Measurements from ENCODE around the gene GRIP2.

Gene GRIP2

DNA sequence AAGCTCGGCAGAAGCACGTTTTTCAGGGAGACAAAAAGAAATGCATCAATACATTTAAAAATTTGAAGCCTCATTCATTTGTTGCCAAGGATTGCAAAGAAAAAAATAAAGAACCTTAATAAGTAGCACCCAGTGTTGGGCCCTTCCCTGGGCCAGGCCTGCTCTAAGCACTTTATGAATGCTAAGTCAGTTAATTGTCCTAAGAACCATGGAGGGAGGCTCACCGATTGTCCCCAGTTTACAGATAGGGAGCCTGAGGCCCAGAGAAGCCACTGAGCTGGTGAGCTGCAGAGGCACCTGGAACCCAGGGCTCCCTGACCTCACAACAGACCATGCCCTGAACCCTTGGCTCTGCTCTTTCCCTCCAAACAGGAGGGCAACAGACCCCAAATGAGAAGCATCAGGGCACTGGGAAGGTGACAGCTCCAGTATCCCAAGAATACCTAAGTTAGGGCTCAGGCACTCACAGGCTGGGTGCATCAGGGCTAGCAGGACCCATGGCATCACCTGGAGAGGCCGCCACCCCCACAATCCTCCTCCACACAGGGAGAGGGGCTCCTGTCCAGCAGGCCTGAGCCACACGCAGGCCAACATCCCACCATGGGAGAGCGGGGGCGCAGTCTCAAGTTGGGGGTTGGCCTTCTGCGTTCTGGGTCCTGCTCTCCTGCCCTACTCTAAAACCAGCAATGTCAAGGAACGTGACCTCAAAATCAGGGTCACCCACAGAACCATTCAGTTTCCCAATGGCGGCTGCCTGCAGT, 3.9 kb downstream of the GRIP2 start:
- Histone ChIP-seq H3K4me1 (ENCODE audit: control insufficient read depth in 1 of 2, insufficient read depth in 2 of 2, low read length in 2 of 2) (no peaks in the 10 kb centered on the region), H2AFZ (ENCODE audit: insufficient read depth, low read length, poor library complexity) (no peak overlapping the region), H3K14ac (ENCODE audit: low read length) (no peak overlapping the region), H3K4me3 (ENCODE audit: low read depth, low read length) (no peak overlapping the region), H3K18ac (ENCODE audit: low read length) (no peak overlapping the region), H2BK5ac (ENCODE audit: low read depth, low read length, poor library complexity) (no peak overlapping the region), H3K9ac (ENCODE audit: low read length) (no peak overlapping the region), H3K27me3 (ENCODE audit: insufficient read depth, low read length) (no peaks in the 10 kb centered on the region), H4K91ac (ENCODE audit: low read depth, low read length) (no peak overlapping the region), H3K79me2 (ENCODE audit: control insufficient read depth, insufficient read depth, low read length, poor library complexity) (no peaks in the 10 kb centered on the region), H2BK120ac (ENCODE audit: insufficient read depth, low read length, poor library complexity) (no peak overlapping the region), H3K9me3 (ENCODE audit: insufficient read depth, low read depth, low read length) (no peaks in the 10 kb centered on the region), H4K8ac (ENCODE audit: low read depth, low read length) (no peak overlapping the region), H3K4me2 (ENCODE audit: low read length) (no peak overlapping the region), H3K23ac (ENCODE audit: low read length) (no peak overlapping the region), H3K36me3 (ENCODE audit: control insufficient read depth in 1 of 2, insufficient read depth in 2 of 2, low read length in 2 of 2) (no peaks in the 10 kb centered on the region), H2BK12ac (ENCODE audit: low read length) (no peak overlapping the region), H3K27ac (ENCODE audit: low read depth, low read length) (no peak overlapping the region), H3K79me1 (ENCODE audit: low read length) (no peaks in the 10 kb centered on the region), H4K12ac (ENCODE audit: low read depth, low read length) (no peak overlapping the region), H3K4ac (ENCODE audit: low read depth, low read length) (no peak overlapping the region), H2AK5ac (ENCODE audit: low read length) (no peak overlapping the region)
- WGBS (ENCODE audit: extremely low coverage, insufficient coverage, insufficient read length), result no CpG with 5 or more reads among the region's 10 CpGs
- DNase-seq, result no peak

DNA sequence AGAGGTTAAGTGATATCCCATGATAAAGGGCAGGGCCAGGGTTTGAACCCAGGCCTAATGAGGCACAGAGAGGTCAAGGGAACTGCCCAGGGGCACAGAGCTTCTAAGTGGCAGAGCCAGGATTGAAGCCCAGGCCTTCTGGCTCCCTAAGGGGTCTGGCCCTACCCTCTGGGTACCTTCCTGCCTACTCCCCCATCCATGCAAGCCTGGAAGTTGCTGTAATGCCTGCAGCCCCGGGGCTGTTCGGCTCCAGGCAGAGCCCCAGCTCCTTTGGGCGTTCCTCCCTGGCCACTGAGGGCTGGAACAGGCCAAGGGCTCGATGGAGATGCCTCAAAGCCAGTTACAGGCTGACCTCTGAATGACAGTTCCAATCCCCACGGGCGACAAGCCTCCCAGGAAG, 4.5 kb downstream of the GRIP2 start:
- H3K9me3 ChIP-seq (ENCODE audit: insufficient read depth, low read depth, low read length), result no peaks in the 10 kb centered on the region
- no peak overlapping the region for H3K18ac ChIP-seq (ENCODE audit: low read length)
- H2BK12ac ChIP-seq (ENCODE audit: low read length), result no peak overlapping the region
- H3K4ac ChIP-seq (ENCODE audit: low read depth, low read length), result no peak overlapping the region
- no peak overlapping the region for H2BK120ac ChIP-seq (ENCODE audit: insufficient read depth, low read length, poor library complexity)
- no peak overlapping the region for H3K27ac ChIP-seq (ENCODE audit: low read depth, low read length)
- no peaks in the 10 kb centered on the region for H3K4me1 ChIP-seq (ENCODE audit: control insufficient read depth in 1 of 2, insufficient read depth in 2 of 2, low read length in 2 of 2)
- no peaks in the 10 kb centered on the region for H3K79me2 ChIP-seq (ENCODE audit: control insufficient read depth, insufficient read depth, low read length, poor library complexity)
- no peak overlapping the region for H4K12ac ChIP-seq (ENCODE audit: low read depth, low read length)
- H3K9ac ChIP-seq (ENCODE audit: low read length), result no peak overlapping the region
- H3K36me3 ChIP-seq (ENCODE audit: control insufficient read depth in 1 of 2, insufficient read depth in 2 of 2, low read length in 2 of 2), result no peaks in the 10 kb centered on the region
- H4K8ac ChIP-seq (ENCODE audit: low read depth, low read length), result no peak overlapping the region
- no peak overlapping the region for H3K23ac ChIP-seq (ENCODE audit: low read length)
- H3K4me3 ChIP-seq (ENCODE audit: low read depth, low read length), result no peak overlapping the region
- no peak overlapping the region for H3K4me2 ChIP-seq (ENCODE audit: low read length)
- H4K91ac ChIP-seq (ENCODE audit: low read depth, low read length), result no peak overlapping the region
- H3K14ac ChIP-seq (ENCODE audit: low read length), result no peak overlapping the region
- H2AFZ ChIP-seq (ENCODE audit: insufficient read depth, low read length, poor library complexity), result no peak overlapping the region
- H2BK5ac ChIP-seq (ENCODE audit: low read depth, low read length, poor library complexity), result no peak overlapping the region
- no peak for DNase-seq
- H3K79me1 ChIP-seq (ENCODE audit: low read length), result no peaks in the 10 kb centered on the region
- no CpG with 5 or more reads among the region's 6 CpGs for WGBS (ENCODE audit: extremely low coverage, insufficient coverage, insufficient read length)
- H3K27me3 ChIP-seq (ENCODE audit: insufficient read depth, low read length), result no peaks in the 10 kb centered on the region
- no peak overlapping the region for H2AK5ac ChIP-seq (ENCODE audit: low read length)

GRCh38 chr3:14534516-14535191, 5.5 kb downstream of the GRIP2 start:
- no peak overlapping the region for H2BK12ac ChIP-seq (ENCODE audit: low read length)
- no peak overlapping the region for H3K4ac ChIP-seq (ENCODE audit: low read depth, low read length)
- H3K27me3 ChIP-seq (ENCODE audit: insufficient read depth, low read length), result peaks cover 2% of the 10 kb centered on the region
- DNase-seq, result no peak
- H3K9me3 ChIP-seq (ENCODE audit: insufficient read depth, low read depth, low read length), result no peaks in the 10 kb centered on the region
- no peak overlapping the region for H3K4me2 ChIP-seq (ENCODE audit: low read length)
- H4K12ac ChIP-seq (ENCODE audit: low read depth, low read length), result no peak overlapping the region
- WGBS (ENCODE audit: extremely low coverage, insufficient coverage, insufficient read length), result no CpG with 5 or more reads among the region's 20 CpGs
- no peak overlapping the region for H2AFZ ChIP-seq (ENCODE audit: insufficient read depth, low read length, poor library complexity)
- H2BK5ac ChIP-seq (ENCODE audit: low read depth, low read length, poor library complexity), result no peak overlapping the region
- no peak overlapping the region for H3K4me3 ChIP-seq (ENCODE audit: low read depth, low read length)
- no peaks in the 10 kb centered on the region for H3K79me1 ChIP-seq (ENCODE audit: low read length)
- no peak overlapping the region for H3K9ac ChIP-seq (ENCODE audit: low read length)
- H2BK120ac ChIP-seq (ENCODE audit: insufficient read depth, low read length, poor library complexity), result no peak overlapping the region
- no peak overlapping the region for H4K91ac ChIP-seq (ENCODE audit: low read depth, low read length)
- no peak overlapping the region for H3K18ac ChIP-seq (ENCODE audit: low read length)
- H3K23ac ChIP-seq (ENCODE audit: low read length), result no peak overlapping the region
- no peak overlapping the region for H3K27ac ChIP-seq (ENCODE audit: low read depth, low read length)
- no peak overlapping the region for H4K8ac ChIP-seq (ENCODE audit: low read depth, low read length)
- no peaks in the 10 kb centered on the region for H3K79me2 ChIP-seq (ENCODE audit: control insufficient read depth, insufficient read depth, low read length, poor library complexity)
- no peak overlapping the region for H3K14ac ChIP-seq (ENCODE audit: low read length)
- no peaks in the 10 kb centered on the region for H3K4me1 ChIP-seq (ENCODE audit: control insufficient read depth in 1 of 2, insufficient read depth in 2 of 2, low read length in 2 of 2)
- no peak overlapping the region for H2AK5ac ChIP-seq (ENCODE audit: low read length)
- H3K36me3 ChIP-seq (ENCODE audit: control insufficient read depth in 1 of 2, insufficient read depth in 2 of 2, low read length in 2 of 2), result no peaks in the 10 kb centered on the region

DNA sequence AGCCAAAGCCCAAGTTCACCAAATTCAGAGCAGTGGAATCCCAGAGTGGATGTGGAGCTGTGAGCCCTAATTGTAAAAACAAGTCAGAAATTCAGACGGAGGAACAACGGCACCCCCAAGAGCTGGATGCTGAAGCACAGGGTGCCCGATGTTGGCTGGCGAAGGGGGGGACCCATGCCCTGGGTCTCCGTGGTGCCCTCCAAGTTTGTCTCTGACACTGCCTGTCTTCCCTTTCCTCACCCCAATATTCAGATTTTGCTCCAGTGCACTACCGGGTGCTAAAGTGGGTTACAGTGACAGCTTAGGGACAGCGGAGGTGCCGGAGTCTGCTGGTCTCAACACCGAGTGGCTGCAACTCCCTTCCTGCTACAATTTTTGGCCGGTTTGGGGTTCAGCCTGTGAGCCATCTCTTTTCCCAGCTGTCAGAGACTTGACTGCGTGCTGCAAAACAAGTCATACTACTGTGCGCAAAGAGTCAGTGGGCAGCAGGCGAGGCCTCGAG, 6.6 kb downstream of the GRIP2 start:
- no peak overlapping the region for H2BK12ac ChIP-seq (ENCODE audit: low read length)
- no peak overlapping the region for H4K8ac ChIP-seq (ENCODE audit: low read depth, low read length)
- no peak overlapping the region for H2AK5ac ChIP-seq (ENCODE audit: low read length)
- H3K4ac ChIP-seq (ENCODE audit: low read depth, low read length), result no peak overlapping the region
- no peak overlapping the region for H3K9ac ChIP-seq (ENCODE audit: low read length)
- no CpG with 5 or more reads among the region's 14 CpGs for WGBS (ENCODE audit: extremely low coverage, insufficient coverage, insufficient read length)
- H4K12ac ChIP-seq (ENCODE audit: low read depth, low read length), result no peak overlapping the region
- H3K14ac ChIP-seq (ENCODE audit: low read length), result no peak overlapping the region
- no peak overlapping the region for H3K23ac ChIP-seq (ENCODE audit: low read length)
- H3K9me3 ChIP-seq (ENCODE audit: insufficient read depth, low read depth, low read length), result no peaks in the 10 kb centered on the region
- peaks cover 2% of the 10 kb centered on the region for H3K27me3 ChIP-seq (ENCODE audit: insufficient read depth, low read length)
- no peak overlapping the region for H2AFZ ChIP-seq (ENCODE audit: insufficient read depth, low read length, poor library complexity)
- H3K79me1 ChIP-seq (ENCODE audit: low read length), result no peaks in the 10 kb centered on the region
- no peak overlapping the region for H2BK120ac ChIP-seq (ENCODE audit: insufficient read depth, low read length, poor library complexity)
- no peaks in the 10 kb centered on the region for H3K36me3 ChIP-seq (ENCODE audit: control insufficient read depth in 1 of 2, insufficient read depth in 2 of 2, low read length in 2 of 2)
- no peaks in the 10 kb centered on the region for H3K4me1 ChIP-seq (ENCODE audit: control insufficient read depth in 1 of 2, insufficient read depth in 2 of 2, low read length in 2 of 2)
- no peak overlapping the region for H4K91ac ChIP-seq (ENCODE audit: low read depth, low read length)
- no peak overlapping the region for H3K4me2 ChIP-seq (ENCODE audit: low read length)
- no peak overlapping the region for H3K18ac ChIP-seq (ENCODE audit: low read length)
- H2BK5ac ChIP-seq (ENCODE audit: low read depth, low read length, poor library complexity), result no peak overlapping the region
- DNase-seq, result no peak
- H3K4me3 ChIP-seq (ENCODE audit: low read depth, low read length), result no peak overlapping the region
- H3K27ac ChIP-seq (ENCODE audit: low read depth, low read length), result no peak overlapping the region
- H3K79me2 ChIP-seq (ENCODE audit: control insufficient read depth, insufficient read depth, low read length, poor library complexity), result no peaks in the 10 kb centered on the region
